Activated naive CD4-positive, alpha-beta T cell treated with anti-CD3 and anti-CD28 coated beads, Interleukin-2, amount 10 ng/mL, durations not matched to agents 7 days and 5 days (primary cell): Measurements from ENCODE around the gene VIP.

Experiments
- CTCF ChIA-PET: fragments of 350-600 bp; sonication (Branson Sonifier 250); formaldehyde crosslinking; loops from one replicate; lab custom pipeline; 2021; ENCODE audit warnings: antibody characterized with exemption; lab: Charles Lee
- DNase-seq: peaks from one replicate; pipeline ENCODE4 v3.0.0-alpha.2; 2020
- H3K27ac Mint-ChIP-seq: one replicate; pipeline ENCODE4 v1.8.0; 2021; ENCODE audit warnings: mild to moderate bottlenecking, moderate library complexity, mixed read lengths
- H3K27me3 Mint-ChIP-seq: one replicate; pipeline ENCODE4 v1.8.0; 2021; ENCODE audit warnings: mild to moderate bottlenecking, mixed read lengths
- H3K36me3 Mint-ChIP-seq: one replicate; pipeline ENCODE4 v1.8.0; 2021; ENCODE audit warnings: mixed read lengths
- H3K4me1 Mint-ChIP-seq: one replicate; pipeline ENCODE4 v1.8.0; 2021; ENCODE audit warnings: mixed read lengths
- H3K4me3 Mint-ChIP-seq: one replicate; pipeline ENCODE4 v1.8.0; 2021; ENCODE audit warnings: mild to moderate bottlenecking, moderate library complexity, mixed read lengths
- H3K9me3 Mint-ChIP-seq: one replicate; pipeline ENCODE4 v1.8.0; 2021; ENCODE audit warnings: mixed read lengths

The VIP gene

GRCh38 chr6:152746172-152746553, 4.4 kb upstream of the VIP start:
- no peaks in the 10 kb centered on the region for H3K9me3 Mint-ChIP-seq
- H3K27ac Mint-ChIP-seq, result no peak overlapping the region
- no peaks in the 10 kb centered on the region for H3K4me1 Mint-ChIP-seq
- CTCF ChIA-PET, result no interaction called here
- H3K27me3 Mint-ChIP-seq, result no peaks in the 10 kb centered on the region
- H3K36me3 Mint-ChIP-seq, result no peaks in the 10 kb centered on the region
- no peak overlapping the region for H3K4me3 Mint-ChIP-seq
- DNase-seq, result no peak

- Mint-ChIP-seq H3K4me3 (no peak overlapping the region), H3K27me3 (no peaks in the 10 kb centered on the region), H3K4me1 (no peaks in the 10 kb centered on the region), H3K9me3 (no peaks in the 10 kb centered on the region), H3K36me3 (no peaks in the 10 kb centered on the region), H3K27ac (no peak overlapping the region)
- no peak for DNase-seq
- CTCF ChIA-PET, result no interaction called here
Measured at GRCh38 chr6:152748843-152749242, 1.8 kb upstream of the VIP start.

DNA sequence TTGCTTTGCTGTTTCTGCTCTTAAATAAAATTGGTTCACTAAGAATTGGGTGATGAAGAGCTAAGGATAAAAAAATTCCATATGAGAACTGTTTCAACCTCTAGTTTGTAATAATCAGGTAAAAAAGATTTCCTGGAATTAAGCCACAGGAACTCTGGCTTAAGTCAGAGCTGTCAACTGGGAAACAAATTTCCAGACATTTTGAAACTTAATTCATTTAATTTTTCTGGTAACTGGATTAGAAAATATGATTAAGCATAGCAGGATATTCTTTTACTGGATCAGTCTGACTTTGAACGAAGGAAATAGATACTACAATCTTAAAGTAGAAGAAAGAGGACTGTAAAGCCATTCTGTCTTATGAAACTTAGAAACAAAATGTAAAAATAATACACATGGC, 1.3 kb upstream of the VIP start:
- no peaks in the 10 kb centered on the region for H3K4me1 Mint-ChIP-seq
- no peaks in the 10 kb centered on the region for H3K27me3 Mint-ChIP-seq
- CTCF ChIA-PET, result no interaction called here
- no peak overlapping the region for H3K27ac Mint-ChIP-seq
- DNase-seq, result no peak
- H3K9me3 Mint-ChIP-seq, result no peaks in the 10 kb centered on the region
- H3K36me3 Mint-ChIP-seq, result no peaks in the 10 kb centered on the region
- H3K4me3 Mint-ChIP-seq, result no peak overlapping the region

DNA sequence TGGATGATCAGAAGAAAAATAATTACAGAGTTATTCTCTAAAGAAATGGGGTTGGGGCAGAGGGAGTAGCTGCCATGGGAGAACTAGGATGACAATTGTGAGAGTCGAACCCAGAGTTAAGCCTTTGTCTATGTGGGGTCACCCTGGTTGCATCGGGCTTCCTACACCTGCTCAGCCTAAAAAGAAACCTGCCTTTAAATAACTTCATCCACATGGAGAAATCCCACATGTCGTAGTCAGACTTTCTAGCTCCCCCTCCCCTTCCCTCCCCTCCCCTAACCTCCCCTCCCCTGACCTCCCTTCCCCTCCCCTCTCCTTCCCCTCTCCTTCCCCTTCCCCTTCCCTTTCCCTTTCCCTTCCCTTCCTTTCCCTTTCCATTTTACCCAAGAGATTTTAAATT, 14.7 kb downstream of the VIP start:
- Mint-ChIP-seq H3K9me3 (no peaks in the 10 kb centered on the region), H3K27ac (no peak overlapping the region), H3K4me3 (no peak overlapping the region), H3K27me3 (no peaks in the 10 kb centered on the region), H3K36me3 (no peaks in the 10 kb centered on the region), H3K4me1 (no peaks in the 10 kb centered on the region)
- CTCF ChIA-PET, result no interaction called here
- no peak for DNase-seq

GRCh38 chr6:152769159-152769558, 18.6 kb downstream of the VIP start:
- Mint-ChIP-seq H3K4me1 (no peaks in the 10 kb centered on the region), H3K27ac (no peak overlapping the region), H3K27me3 (no peaks in the 10 kb centered on the region), H3K9me3 (no peaks in the 10 kb centered on the region), H3K4me3 (no peak overlapping the region), H3K36me3 (no peaks in the 10 kb centered on the region)
- CTCF ChIA-PET, result no interaction called here
- DNase-seq, result no peak

DNA sequence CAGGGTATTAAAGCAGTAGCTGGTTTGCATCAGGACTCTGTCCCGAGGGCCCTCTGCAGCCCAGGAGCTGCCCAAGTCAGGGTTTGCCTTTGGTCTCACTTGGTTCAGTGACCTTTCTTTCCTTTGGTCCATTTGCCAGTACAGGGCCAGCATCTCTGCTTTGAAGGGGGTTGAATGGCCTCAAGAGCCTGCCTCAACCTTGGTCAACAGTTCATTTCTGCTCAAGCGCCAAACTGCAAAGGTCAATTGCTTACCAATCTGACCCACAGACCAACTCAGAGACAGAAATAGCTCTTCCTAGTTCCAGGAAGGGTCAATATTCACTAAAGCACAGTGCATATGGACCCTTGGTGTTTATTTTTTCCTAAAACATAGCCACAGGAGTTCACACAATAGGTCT, 19.4 kb downstream of the VIP start:
- Mint-ChIP-seq H3K36me3 (no peaks in the 10 kb centered on the region), H3K4me1 (no peaks in the 10 kb centered on the region), H3K27me3 (no peaks in the 10 kb centered on the region), H3K9me3 (no peaks in the 10 kb centered on the region), H3K27ac (no peak overlapping the region), H3K4me3 (no peak overlapping the region)
- CTCF ChIA-PET, result no interaction called here
- no peak for DNase-seq

DNA sequence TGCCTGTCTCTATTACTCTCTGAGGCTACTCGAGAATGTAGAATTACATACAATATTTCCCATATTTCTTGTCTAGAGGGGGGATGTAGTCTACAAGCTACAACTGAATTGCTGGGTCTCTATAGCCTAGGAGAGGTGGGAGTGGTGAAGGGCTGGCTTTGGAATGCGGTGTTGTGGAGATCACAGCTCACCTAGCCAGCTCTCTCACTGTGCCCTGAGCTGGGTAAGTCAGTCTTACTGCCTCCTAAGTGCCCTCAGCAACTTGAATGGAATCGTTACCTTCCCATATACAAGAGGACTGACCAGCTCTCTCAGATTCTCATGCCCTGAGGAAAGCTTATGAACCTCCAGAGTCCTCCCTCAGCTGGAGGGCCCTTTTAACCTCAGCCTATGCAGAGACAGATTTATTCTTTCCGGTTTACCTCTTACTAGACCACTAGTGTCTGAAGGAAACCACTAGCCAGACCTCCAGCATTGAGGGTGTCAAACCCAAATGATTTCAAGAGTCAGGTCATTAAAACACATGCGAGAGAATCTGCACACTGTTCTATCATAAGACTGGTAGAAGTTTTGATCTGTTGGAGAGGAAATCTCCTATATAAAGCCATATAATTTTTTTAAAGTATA, 20.6 kb downstream of the VIP start:
- Mint-ChIP-seq H3K4me1 (no peaks in the 10 kb centered on the region), H3K27me3 (no peaks in the 10 kb centered on the region), H3K36me3 (no peaks in the 10 kb centered on the region), H3K9me3 (no peaks in the 10 kb centered on the region), H3K27ac (no peak overlapping the region), H3K4me3 (no peak overlapping the region)
- DNase-seq, result no peak
- CTCF ChIA-PET, result interaction anchor here (1.0 kb wide), 1 partner anchor 16 kb away, joined by 3 read pairs; no protein-coding TSS in a partner anchor

DNA sequence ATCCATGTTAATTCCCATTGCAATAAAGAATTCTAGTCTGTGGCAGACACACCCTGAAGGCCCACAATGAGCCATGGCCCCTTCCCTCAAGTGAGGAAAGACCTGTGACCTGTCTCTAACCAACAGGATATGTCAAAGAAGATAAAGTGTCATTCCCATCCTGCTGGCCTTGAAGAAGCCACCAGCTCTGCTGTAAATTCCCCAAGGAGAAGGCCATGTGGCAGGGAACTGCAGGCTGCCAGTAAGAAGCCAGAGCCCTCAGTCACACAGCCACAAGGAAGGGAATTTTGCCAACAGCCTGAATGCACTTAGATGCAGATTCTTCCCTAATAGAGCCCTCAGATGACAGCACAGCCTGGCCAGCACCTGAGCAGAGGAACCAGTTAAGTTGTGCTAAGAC, 24.8 kb downstream of the VIP start:
- Mint-ChIP-seq H3K9me3 (no peaks in the 10 kb centered on the region), H3K27ac (no peak overlapping the region), H3K36me3 (no peaks in the 10 kb centered on the region), H3K4me1 (no peaks in the 10 kb centered on the region), H3K27me3 (no peaks in the 10 kb centered on the region), H3K4me3 (no peak overlapping the region)
- no peak for DNase-seq
- CTCF ChIA-PET, result no interaction called here

- Mint-ChIP-seq H3K4me3 (no peak overlapping the region), H3K4me1 (no peaks in the 10 kb centered on the region), H3K36me3 (no peaks in the 10 kb centered on the region), H3K27ac (no peak overlapping the region), H3K27me3 (no peaks in the 10 kb centered on the region), H3K9me3 (no peaks in the 10 kb centered on the region)
- CTCF ChIA-PET, result no interaction called here
- DNase-seq, result no peak
Measured at GRCh38 chr6:152776833-152777232, 26.2 kb downstream of the VIP start.

DNA sequence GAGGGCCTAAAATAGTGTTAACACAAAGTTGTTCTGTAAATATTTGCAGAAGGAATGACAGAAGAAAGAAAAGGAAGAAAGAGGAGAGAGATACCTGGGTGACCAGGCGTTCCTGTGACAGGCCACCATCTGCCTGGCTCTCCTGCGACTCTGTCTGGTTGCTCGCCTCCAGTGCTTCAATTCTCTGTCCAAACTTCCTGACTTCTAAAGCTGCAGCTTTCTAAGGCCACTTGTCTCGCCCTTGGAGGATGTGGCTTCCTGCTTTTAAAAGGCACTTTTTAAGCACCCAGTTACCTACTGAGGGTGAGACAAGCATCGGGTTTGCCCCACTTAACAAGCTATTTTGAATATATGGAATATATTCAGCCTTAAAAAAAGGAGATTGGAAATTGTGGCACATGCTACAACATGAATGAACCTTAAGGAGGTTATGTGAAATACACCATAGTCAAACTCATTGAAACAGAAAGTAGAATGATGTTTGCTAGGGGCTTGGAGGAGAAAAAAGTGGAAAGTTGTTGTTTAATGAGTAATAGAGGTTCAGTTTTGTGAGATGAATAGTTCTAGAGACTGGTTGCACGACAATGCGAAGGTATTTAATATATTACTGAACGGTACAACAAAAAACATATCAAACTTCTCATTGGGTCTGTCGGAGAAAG, 32.8 kb downstream of the VIP start:
- Mint-ChIP-seq H3K27ac (no peak overlapping the region), H3K27me3 (no peaks in the 10 kb centered on the region), H3K9me3 (no peaks in the 10 kb centered on the region), H3K36me3 (no peaks in the 10 kb centered on the region), H3K4me1 (no peaks in the 10 kb centered on the region), H3K4me3 (no peak overlapping the region)
- CTCF ChIA-PET, result no interaction called here
- no peak for DNase-seq

- Mint-ChIP-seq H3K4me1 (no peaks in the 10 kb centered on the region), H3K27me3 (no peaks in the 10 kb centered on the region), H3K36me3 (no peaks in the 10 kb centered on the region), H3K4me3 (no peak overlapping the region), H3K9me3 (no peaks in the 10 kb centered on the region), H3K27ac (no peak overlapping the region)
- DNase-seq, result no peak
- CTCF ChIA-PET, result no interaction called here
Measured at GRCh38 chr6:152794696-152795095, 44.1 kb downstream of the VIP start.

- Mint-ChIP-seq H3K9me3 (no peaks in the 10 kb centered on the region), H3K27ac (no peak overlapping the region), H3K36me3 (no peaks in the 10 kb centered on the region), H3K4me1 (no peaks in the 10 kb centered on the region), H3K27me3 (no peaks in the 10 kb centered on the region), H3K4me3 (no peak overlapping the region)
- DNase-seq, result no peak
- CTCF ChIA-PET, result no interaction called here
Measured at GRCh38 chr6:152804150-152804549, 53.6 kb downstream of the VIP start.
